Suprapubic skin (tissue), 4 donors: Measurements from ENCODE around the gene POLD3. TPM values are rescaled to one million over a fixed set of nuclear protein-coding genes. Genes with fewer than 3 reads are reported as not detected.

Source experiments
- DNase-seq, 2 donors: peaks; one replicate each; pipeline ENCODE4 v3.0.0-alpha.2; 2019; ENCODE audit warnings: low spot score in 2 of 2
- H3K27ac ChIP-seq: fragments of 200-600 bp; sonication (generic); one replicate; pipeline ENCODE4 v1.5.1; 2019
- H3K27me3 ChIP-seq: fragments of 200-600 bp; sonication (generic); one replicate; pipeline ENCODE4 v1.5.1; 2019
- H3K36me3 ChIP-seq: fragments of 200-600 bp; sonication (generic); one replicate; pipeline ENCODE4 v1.5.1; 2019
- H3K4me1 ChIP-seq: fragments of 200-600 bp; sonication (generic); one replicate; pipeline ENCODE4 v1.5.1; 2019
- H3K4me3 ChIP-seq: fragments of 200-600 bp; sonication (generic); one replicate; pipeline ENCODE4 v1.5.1; 2019; ENCODE audit warnings: mild to moderate bottlenecking
- H3K9me3 ChIP-seq: fragments of 200-600 bp; sonication (generic); one replicate; pipeline ENCODE4 v1.5.1; 2019
- EP300 ChIP-seq: sonication (generic); formaldehyde crosslinking; IDR thresholded peaks from one replicate; pipeline ENCODE4 v1.6.1; 2017; ENCODE audit warnings: antibody characterized with exemption
- POLR2A ChIP-seq, 2 donors: fragments of 450-650 bp; IDR thresholded peaks; one replicate each; pipeline ENCODE4 v1.6.1; 2017; ENCODE audit warnings: antibody characterized with exemption in 2 of 2, mild to moderate bottlenecking in 2 of 2, moderate library complexity in 2 of 2
- POLR2AphosphoS5 ChIP-seq, 3 donors: sonication (generic); formaldehyde crosslinking; IDR thresholded peaks; one replicate each; pipeline ENCODE4 v1.6.1; 2017; ENCODE audit warnings: antibody characterized with exemption in 3 of 3
- WGBS: methylation state at CpG from one replicate; pipeline ENCODE4 v1.1.5; 2018; 5-methylcytosine and 5-hydroxymethylcytosine counted together
- total RNA-seq, 4 donors: library from RNA; depleted of rRNA; stranded (reverse); fragments of >200 nt; gene quantifications; one replicate each; pipeline ENCODE4 v1.1.0, GENCODE V29; 2016
- TF ChIP-seq, protein P1 (sequence below), 2 donors: fragments of 200-600 bp in 1 of 2; fragments of 450-650 bp in 1 of 2; sonication (generic) in 1 of 2; IDR thresholded peaks; one replicate each; pipeline ENCODE4 v1.5.1; 2016 to 2019; ENCODE audit warnings: antibody characterized with exemption in 2 of 2, mild to moderate bottlenecking in 1 of 2, moderate library complexity in 1 of 2

POLD3 gene
- total RNA-seq, 4 donors from 2014 or later = 10.9 to 26.6 (median 14.7) TPM

DNA sequence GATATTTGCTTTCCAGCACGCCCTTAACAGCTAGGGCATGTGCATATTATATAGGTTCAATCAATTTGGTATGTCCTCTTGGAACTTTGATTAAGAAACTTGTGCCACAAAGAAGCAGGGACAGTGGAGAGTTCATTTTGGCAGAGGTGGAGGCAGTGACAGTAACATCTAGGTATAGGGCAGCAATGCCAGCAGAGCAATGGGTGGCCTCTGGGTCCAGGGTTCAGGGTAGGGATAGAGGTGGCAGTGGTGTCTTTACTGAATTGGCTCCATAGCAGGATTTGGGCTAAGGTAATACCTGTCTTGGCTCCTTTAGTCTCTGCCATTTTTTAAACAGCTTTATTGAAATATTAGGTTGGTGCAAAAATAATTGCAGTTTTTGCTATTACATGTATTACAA lies 24.4 kb upstream of the POLD3 start:
- no peaks in the 10 kb centered on the region for H3K4me1 ChIP-seq
- no peaks in the 10 kb centered on the region for H3K9me3 ChIP-seq
- H3K36me3 ChIP-seq = no peaks in the 10 kb centered on the region
- H3K27ac ChIP-seq = no peak overlapping the region
- no peak for DNase-seq
- no peaks in the 10 kb centered on the region for H3K27me3 ChIP-seq
- no peak overlapping the region for H3K4me3 ChIP-seq
- WGBS = 69% methylated on average over 1 of the region's 1 CpG
- TF ChIP-seq POLR2AphosphoS5 (IDR thresholded peaks at IDR 0.05) (no peak), POLR2A (IDR thresholded peaks at IDR 0.05) (no peak), EP300 (no peak)
- TF ChIP-seq, protein P1, sequence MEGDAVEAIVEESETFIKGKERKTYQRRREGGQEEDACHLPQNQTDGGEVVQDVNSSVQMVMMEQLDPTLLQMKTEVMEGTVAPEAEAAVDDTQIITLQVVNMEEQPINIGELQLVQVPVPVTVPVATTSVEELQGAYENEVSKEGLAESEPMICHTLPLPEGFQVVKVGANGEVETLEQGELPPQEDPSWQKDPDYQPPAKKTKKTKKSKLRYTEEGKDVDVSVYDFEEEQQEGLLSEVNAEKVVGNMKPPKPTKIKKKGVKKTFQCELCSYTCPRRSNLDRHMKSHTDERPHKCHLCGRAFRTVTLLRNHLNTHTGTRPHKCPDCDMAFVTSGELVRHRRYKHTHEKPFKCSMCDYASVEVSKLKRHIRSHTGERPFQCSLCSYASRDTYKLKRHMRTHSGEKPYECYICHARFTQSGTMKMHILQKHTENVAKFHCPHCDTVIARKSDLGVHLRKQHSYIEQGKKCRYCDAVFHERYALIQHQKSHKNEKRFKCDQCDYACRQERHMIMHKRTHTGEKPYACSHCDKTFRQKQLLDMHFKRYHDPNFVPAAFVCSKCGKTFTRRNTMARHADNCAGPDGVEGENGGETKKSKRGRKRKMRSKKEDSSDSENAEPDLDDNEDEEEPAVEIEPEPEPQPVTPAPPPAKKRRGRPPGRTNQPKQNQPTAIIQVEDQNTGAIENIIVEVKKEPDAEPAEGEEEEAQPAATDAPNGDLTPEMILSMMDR (IDR thresholded peaks at IDR 0.05) = no peak

DNA sequence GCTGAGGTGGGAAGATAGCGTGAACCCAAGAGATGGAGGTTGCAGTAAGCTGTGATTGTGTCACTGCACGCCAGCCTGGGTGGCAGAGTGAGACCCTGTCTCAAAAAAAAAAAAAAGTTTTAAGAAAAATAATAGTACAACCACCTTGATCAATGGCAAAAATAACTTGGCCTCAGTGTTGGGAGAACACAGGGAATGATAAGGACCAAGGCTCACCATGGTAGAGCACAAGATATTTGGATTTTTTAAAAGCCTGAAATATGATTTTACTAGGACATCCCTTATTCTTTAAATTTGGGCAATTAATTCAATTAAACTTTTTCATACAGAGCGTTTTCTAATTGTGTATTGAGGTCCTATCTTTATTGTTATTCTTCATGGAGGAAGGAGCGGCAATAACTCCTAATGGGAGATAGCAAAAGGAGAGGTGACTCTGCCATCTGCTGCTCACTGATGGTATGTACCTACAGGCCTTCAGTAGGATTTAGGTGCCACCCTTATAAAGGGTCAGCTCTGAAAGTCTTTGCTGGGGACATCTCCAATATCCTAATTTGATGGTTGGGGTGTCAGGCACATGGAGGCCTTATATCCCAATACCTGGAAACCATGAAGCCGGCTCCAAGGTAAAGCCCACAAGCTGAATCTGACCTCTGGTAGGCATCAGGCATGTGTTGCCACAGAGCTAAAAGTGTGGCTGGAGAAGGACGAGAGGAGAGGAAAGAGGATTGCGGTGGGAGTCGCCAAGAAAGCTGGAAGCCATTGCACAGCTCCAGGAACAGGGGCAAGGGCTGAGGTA lies 21.9 kb upstream of the POLD3 start:
- no peaks in the 10 kb centered on the region for H3K27me3 ChIP-seq
- no peaks in the 10 kb centered on the region for H3K9me3 ChIP-seq
- no peak overlapping the region for H3K4me3 ChIP-seq
- no peak for DNase-seq
- H3K4me1 ChIP-seq = no peaks in the 10 kb centered on the region
- no peaks in the 10 kb centered on the region for H3K36me3 ChIP-seq
- TF ChIP-seq, protein P1 (IDR thresholded peaks at IDR 0.05) = peak; percentile 51 to 62
- no peak for TF ChIP-seq EP300
- no peak for TF ChIP-seq POLR2AphosphoS5 (IDR thresholded peaks at IDR 0.05)
- H3K27ac ChIP-seq = no peak overlapping the region
- 66% methylated on average over 8 of the region's 8 CpGs for WGBS

DNA sequence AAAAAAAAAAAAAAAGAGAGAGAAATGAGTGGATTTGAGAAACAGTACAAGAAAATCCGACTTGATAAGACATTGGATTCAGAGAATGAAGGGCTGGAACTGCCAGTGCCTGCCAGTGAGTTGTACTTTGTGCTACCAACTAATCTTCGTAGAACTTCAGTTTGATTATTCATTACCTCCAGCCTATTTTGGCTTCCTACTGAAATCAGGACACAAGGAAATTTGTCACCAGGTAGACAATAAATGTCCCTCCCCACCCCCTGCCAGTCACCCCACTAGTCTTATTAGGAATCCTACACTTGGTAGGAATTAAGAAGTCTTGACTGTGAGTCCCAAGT lies 21.4 kb upstream of the POLD3 start:
- DNase-seq = no peak
- H3K27me3 ChIP-seq = no peaks in the 10 kb centered on the region
- no peak for TF ChIP-seq POLR2AphosphoS5 (IDR thresholded peaks at IDR 0.05)
- H3K4me1 ChIP-seq = no peaks in the 10 kb centered on the region
- 78% methylated on average over 2 of the region's 2 CpGs for WGBS
- no peak overlapping the region for H3K4me3 ChIP-seq
- no peaks in the 10 kb centered on the region for H3K36me3 ChIP-seq
- no peaks in the 10 kb centered on the region for H3K9me3 ChIP-seq
- no peak overlapping the region for H3K27ac ChIP-seq

DNA sequence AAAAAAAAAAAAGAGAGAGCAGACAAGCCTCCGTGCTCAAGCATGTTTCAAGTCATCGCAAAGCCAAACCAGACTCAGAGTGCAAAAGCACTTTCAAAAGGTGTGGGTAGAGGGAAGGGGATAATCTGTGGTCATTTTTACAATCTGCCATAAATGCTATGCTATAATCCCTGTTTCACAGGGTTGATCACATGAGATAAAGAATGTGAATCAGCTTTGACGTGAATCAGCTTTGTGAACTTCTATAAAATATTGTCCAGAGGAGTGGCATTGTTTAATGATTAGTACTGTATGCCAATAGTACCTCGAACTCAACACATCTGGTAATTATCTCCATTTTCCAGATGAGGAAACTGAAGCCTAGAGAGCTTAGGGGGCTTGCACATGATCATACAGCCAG lies 20.0 kb upstream of the POLD3 start:
- WGBS = 62% methylated on average over 4 of the region's 4 CpGs
- H3K27ac ChIP-seq = no peak overlapping the region
- no peaks in the 10 kb centered on the region for H3K36me3 ChIP-seq
- no peaks in the 10 kb centered on the region for H3K4me1 ChIP-seq
- DNase-seq = no peak
- no peaks in the 10 kb centered on the region for H3K9me3 ChIP-seq
- no peak for TF ChIP-seq POLR2A (IDR thresholded peaks at IDR 0.05)
- no peak for TF ChIP-seq POLR2AphosphoS5 (IDR thresholded peaks at IDR 0.05)
- TF ChIP-seq, protein P1 (IDR thresholded peaks at IDR 0.05) = no peak
- TF ChIP-seq EP300 = no peak
- H3K27me3 ChIP-seq = no peaks in the 10 kb centered on the region
- no peak overlapping the region for H3K4me3 ChIP-seq

DNA sequence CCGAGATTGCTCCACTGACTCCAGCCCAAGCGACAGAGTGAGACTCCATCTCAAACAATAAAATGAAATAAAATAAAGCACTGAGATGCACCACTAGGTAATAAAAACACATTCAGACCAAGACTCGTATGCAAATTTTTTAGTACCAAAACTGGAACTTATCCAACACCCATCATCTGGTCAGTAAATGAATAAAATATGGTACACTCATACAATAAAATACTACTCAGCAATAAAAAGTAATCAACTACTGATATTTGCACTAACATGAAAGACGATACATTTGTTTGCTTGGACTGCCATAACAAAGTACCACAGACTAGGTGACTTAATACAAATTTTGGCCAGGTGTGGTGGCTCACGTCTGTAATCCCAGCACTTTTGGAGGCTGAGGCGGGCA lies 17.8 kb upstream of the POLD3 start:
- H3K4me1 ChIP-seq = no peaks in the 10 kb centered on the region
- TF ChIP-seq EP300 = no peak
- TF ChIP-seq POLR2AphosphoS5 (IDR thresholded peaks at IDR 0.05) = no peak
- no peak for TF ChIP-seq POLR2A (IDR thresholded peaks at IDR 0.05)
- TF ChIP-seq, protein P1 (IDR thresholded peaks at IDR 0.05) = no peak
- H3K36me3 ChIP-seq = no peaks in the 10 kb centered on the region
- no peaks in the 10 kb centered on the region for H3K9me3 ChIP-seq
- no peaks in the 10 kb centered on the region for H3K27me3 ChIP-seq
- H3K27ac ChIP-seq = no peak overlapping the region
- no peak overlapping the region for H3K4me3 ChIP-seq
- 85% methylated on average over 6 of the region's 6 CpGs for WGBS
- DNase-seq = no peak

DNA sequence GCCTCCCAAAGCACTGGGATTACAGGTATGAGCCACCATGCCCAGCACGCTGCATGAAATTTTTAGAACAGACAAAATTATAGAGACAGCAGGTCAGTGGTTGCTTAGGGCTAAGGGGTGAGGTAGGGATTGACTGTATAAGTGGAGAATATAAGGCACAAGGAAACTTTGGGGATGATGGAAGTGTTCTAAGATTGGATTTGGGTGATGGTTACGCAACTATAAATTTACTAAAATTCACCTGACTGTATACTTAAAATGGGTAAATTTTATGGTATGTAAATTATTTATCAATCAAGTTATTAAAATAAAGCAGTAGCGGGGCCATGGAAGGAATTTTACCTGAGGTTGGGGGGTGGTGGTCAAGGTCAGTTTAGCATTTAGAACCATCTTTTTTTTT lies 16.4 kb upstream of the POLD3 start:
- Histone ChIP-seq H3K4me3 (no peak overlapping the region), H3K27ac (no peak overlapping the region), H3K4me1 (no peaks in the 10 kb centered on the region), H3K9me3 (no peaks in the 10 kb centered on the region), H3K27me3 (no peaks in the 10 kb centered on the region), H3K36me3 (no peaks in the 10 kb centered on the region)
- WGBS = 98% methylated on average over 3 of the region's 3 CpGs
- no peak for DNase-seq
- TF ChIP-seq EP300 = no peak
- TF ChIP-seq, protein P1 (IDR thresholded peaks at IDR 0.05) = no peak
